MM.1S (cell line): ENCODE results near the gene DGLUCY.

Experiments used
- DNase-seq: peaks from one replicate; pipeline ENCODE4 v3.0.0-alpha.2; 2015
- H2AFZ ChIP-seq: fragments of 300-600 bp; sonication (generic); 2 replicates; pipeline ENCODE4 v1.6.0; 2016; ENCODE audit warnings: antibody characterized with exemption, low read length
- H3F3A ChIP-seq: fragments of 300-600 bp; sonication (generic); 2 replicates; pipeline ENCODE4 v1.6.1; 2016; ENCODE audit warnings: mild to moderate bottlenecking, antibody characterized with exemption, low read length, moderate library complexity, mixed read lengths; ENCODE audit not compliant: insufficient read depth
- H3K27ac ChIP-seq: fragments of 300-600 bp; sonication (generic); 2 replicates; pipeline ENCODE4 v1.5.1; 2016; ENCODE audit warnings: mild to moderate bottlenecking, low read length
- H3K27me3 ChIP-seq: fragments of 300-600 bp; sonication (generic); replicated peaks from 2 replicates; pipeline ENCODE4 v1.6.0; 2016; ENCODE audit warnings: low read length; ENCODE audit not compliant: insufficient read depth
- H3K36me3 ChIP-seq: fragments of 300-600 bp; sonication (generic); replicated peaks from 2 replicates; pipeline ENCODE4 v1.6.1; 2016; ENCODE audit warnings: mild to moderate bottlenecking, low read length, mixed read lengths; ENCODE audit not compliant: insufficient read depth
- H3K4me1 ChIP-seq: fragments of 300-600 bp; sonication (generic); 2 replicates; pipeline ENCODE4 v1.6.1; 2016; ENCODE audit warnings: low read length, mixed read lengths
- H3K4me2 ChIP-seq: fragments of 300-600 bp; sonication (generic); 2 replicates; pipeline ENCODE4 v1.6.0; 2016; ENCODE audit warnings: low read depth, low read length
- H3K4me3 ChIP-seq: fragments of 300-600 bp; sonication (generic); 2 replicates; pipeline ENCODE4 v1.5.1; 2016; ENCODE audit warnings: low read length, mixed read lengths
- H3K79me2 ChIP-seq: fragments of 300-600 bp; sonication (generic); 2 replicates; pipeline ENCODE4 v1.6.1; 2016; ENCODE audit warnings: mixed run types, low read length, mixed read lengths
- H3K9ac ChIP-seq: fragments of 300-600 bp; sonication (generic); 2 replicates; pipeline ENCODE4 v1.6.1; 2016; ENCODE audit warnings: low read length, mixed read lengths
- H3K9me2 ChIP-seq: fragments of 300-600 bp; sonication (generic); replicated peaks from 2 replicates; pipeline ENCODE4 v1.6.1; 2016; ENCODE audit warnings: mild to moderate bottlenecking, low read length, mixed read lengths; ENCODE audit not compliant: insufficient read depth
- H3K9me3 ChIP-seq: fragments of 300-600 bp; sonication (generic); replicated peaks from 2 replicates; pipeline ENCODE4 v1.6.1; 2016; ENCODE audit warnings: mild to moderate bottlenecking, low read length, mixed read lengths; ENCODE audit not compliant: insufficient read depth
- H4K20me1 ChIP-seq: fragments of 300-600 bp; sonication (generic); 2 replicates; pipeline ENCODE4 v1.6.1; 2016; ENCODE audit warnings: mild to moderate bottlenecking, low read length, moderate library complexity, mixed read lengths; ENCODE audit not compliant: insufficient read depth
- EZH2 ChIP-seq: fragments of 300-600 bp; sonication (generic); optimal IDR thresholded peaks from 2 replicates; pipeline ENCODE3; 2017; ENCODE audit warnings: low read depth, mild to moderate bottlenecking, antibody characterized with exemption, low read length, mixed read lengths
- EZH2phosphoT487 ChIP-seq: fragments of 300-600 bp; sonication (generic); IDR thresholded peaks from 2 replicates; pipeline ENCODE4 v1.6.1; 2018; ENCODE audit warnings: antibody characterized with exemption, low read length
- TF ChIP-seq, protein P1 (sequence below): fragments of 300-600 bp; sonication (generic); IDR thresholded peaks from 2 replicates; pipeline ENCODE4 v1.5.1; 2016; ENCODE audit warnings: antibody characterized with exemption, low read length, mixed read lengths

DGLUCY gene

DNA sequence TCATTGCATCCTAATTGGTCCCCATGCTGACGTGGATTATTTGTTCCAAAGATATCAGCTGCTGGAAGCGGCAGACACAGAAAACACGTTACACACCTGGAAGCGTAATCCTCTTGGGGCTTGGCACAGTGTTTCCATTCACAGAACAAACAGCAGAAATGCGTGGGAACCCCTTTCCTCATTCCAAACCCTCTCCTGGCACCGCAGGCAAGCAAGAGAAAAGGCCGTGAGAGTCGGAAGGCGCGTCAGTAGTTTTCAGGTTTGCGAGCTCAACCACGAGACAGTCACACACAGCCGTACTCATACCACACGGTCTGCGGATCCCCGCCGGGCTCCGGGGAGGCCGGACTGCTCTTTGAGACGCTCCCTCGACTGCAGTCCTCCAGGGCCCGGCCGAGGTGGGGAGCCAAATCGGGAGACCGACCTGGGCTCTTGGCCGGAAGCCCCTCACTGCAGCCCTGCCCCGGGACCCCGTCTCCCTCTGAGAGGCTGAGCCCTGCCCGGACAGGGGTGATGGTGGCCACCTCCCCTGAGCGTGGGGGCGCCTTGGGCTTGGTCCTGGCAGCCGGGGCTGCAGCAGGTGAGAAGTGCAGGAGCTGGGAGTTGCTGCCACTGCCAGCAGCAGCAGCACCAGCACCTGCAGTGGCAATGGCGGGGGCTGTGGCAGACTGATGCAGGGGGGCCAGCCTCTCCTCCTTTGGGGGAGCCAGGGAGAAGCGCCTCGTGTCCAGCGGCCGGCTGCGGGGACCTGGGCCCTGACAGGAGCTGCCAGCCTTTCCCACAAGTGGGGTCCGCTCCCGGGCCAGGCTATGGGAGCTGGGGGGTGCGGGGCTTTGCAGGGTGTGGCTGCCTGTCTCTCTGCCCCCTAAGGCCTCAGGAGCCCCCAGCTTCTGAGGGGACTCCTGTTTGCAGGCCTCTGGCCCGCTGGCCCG, 158.7 kb downstream of the DGLUCY start:
- TF ChIP-seq EZH2 = no peak
- TF ChIP-seq EZH2phosphoT487 = no peak
- TF ChIP-seq, protein P1, sequence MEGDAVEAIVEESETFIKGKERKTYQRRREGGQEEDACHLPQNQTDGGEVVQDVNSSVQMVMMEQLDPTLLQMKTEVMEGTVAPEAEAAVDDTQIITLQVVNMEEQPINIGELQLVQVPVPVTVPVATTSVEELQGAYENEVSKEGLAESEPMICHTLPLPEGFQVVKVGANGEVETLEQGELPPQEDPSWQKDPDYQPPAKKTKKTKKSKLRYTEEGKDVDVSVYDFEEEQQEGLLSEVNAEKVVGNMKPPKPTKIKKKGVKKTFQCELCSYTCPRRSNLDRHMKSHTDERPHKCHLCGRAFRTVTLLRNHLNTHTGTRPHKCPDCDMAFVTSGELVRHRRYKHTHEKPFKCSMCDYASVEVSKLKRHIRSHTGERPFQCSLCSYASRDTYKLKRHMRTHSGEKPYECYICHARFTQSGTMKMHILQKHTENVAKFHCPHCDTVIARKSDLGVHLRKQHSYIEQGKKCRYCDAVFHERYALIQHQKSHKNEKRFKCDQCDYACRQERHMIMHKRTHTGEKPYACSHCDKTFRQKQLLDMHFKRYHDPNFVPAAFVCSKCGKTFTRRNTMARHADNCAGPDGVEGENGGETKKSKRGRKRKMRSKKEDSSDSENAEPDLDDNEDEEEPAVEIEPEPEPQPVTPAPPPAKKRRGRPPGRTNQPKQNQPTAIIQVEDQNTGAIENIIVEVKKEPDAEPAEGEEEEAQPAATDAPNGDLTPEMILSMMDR = no peak
- no peak for DNase-seq
- H3K27ac ChIP-seq = no peak overlapping the region
- no peak overlapping the region for H2AFZ ChIP-seq
- H3K36me3 ChIP-seq = no peaks in the 10 kb centered on the region
- H3K9me2 ChIP-seq = no peaks in the 10 kb centered on the region
- H3K4me2 ChIP-seq = no peak overlapping the region
- no peaks in the 10 kb centered on the region for H3K4me1 ChIP-seq
- H3K4me3 ChIP-seq = no peak overlapping the region
- H3F3A ChIP-seq = no peaks in the 10 kb centered on the region
- H4K20me1 ChIP-seq = no peaks in the 10 kb centered on the region
- no peaks in the 10 kb centered on the region for H3K9me3 ChIP-seq
- H3K27me3 ChIP-seq = no peaks in the 10 kb centered on the region
- H3K79me2 ChIP-seq = 0 out of 2 replicates have a peak, but pooled peaks cover 5% of the 10 kb centered on the region
- no peak overlapping the region for H3K9ac ChIP-seq

DNA sequence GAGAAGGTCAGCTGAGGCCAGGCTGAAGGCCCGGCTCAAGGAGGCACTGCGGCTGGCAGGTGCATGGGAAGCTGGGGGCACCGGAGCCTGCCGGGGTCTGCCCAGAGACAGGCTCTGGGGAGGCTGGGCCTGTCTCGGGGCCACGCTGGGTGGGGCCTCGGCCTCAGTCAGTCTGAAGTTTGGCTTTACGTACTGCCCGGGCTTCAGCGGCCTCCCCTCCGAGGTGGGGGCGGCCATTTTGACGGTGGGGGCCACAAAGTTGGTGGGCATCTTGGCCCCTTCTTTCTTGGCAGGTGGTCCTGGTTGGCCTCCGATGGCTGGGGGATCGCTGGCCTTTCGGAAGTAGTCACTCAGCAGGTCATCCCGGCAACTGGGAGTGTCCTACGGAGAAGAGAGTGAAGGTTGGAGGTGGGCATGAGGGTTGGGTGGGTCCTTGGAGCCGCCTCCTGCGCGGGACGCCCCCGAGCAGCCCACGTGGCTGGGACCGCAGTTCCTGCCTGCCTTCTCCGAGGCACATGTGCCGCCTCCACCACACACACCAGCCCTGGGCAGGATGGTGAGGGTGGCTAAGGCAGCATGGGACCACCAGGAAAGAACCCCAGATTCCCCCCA, 159.5 kb downstream of the DGLUCY start:
- Histone ChIP-seq H3K9me2 (no peaks in the 10 kb centered on the region), H3K9me3 (no peaks in the 10 kb centered on the region), H3K27me3 (no peaks in the 10 kb centered on the region), H3K36me3 (no peaks in the 10 kb centered on the region), H3K9ac (no peak overlapping the region), H3K4me2 (no peak overlapping the region), H3K79me2 (peaks cover 5% of the 10 kb centered on the region; the same call in 1 of the 2 replicates), H2AFZ (no peak overlapping the region), H3K4me3 (no peak overlapping the region), H3K4me1 (no peaks in the 10 kb centered on the region), H4K20me1 (no peaks in the 10 kb centered on the region), H3F3A (no peaks in the 10 kb centered on the region), H3K27ac (no peak overlapping the region)
- TF ChIP-seq EZH2phosphoT487 = no peak
- TF ChIP-seq, protein P1 = no peak
- no peak for DNase-seq

DNA sequence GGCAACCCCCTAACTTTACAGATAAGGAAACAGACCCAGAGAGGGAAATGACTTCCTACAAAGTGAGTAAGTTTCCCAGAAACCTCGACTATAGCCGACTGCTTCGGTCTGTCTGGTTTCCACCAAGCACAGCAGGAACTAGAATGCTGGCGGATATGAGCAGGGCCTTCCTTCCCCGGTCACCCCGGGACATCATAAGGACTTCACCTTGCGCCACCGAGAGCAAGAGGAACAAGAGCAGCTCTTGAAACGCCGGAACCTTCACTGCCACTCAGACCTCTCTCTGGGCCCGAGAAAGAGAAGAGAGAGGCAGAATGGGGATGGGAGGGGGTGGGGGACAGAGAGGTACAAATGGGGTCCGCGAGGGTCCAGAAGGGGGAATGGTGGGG, 160.0 kb downstream of the DGLUCY start:
- Histone ChIP-seq H3K27ac (no peak overlapping the region), H3K9me3 (no peaks in the 10 kb centered on the region), H3K9ac (no peak overlapping the region), H4K20me1 (no peaks in the 10 kb centered on the region), H3K4me3 (no peak overlapping the region), H3K36me3 (no peaks in the 10 kb centered on the region), H2AFZ (no peak overlapping the region), H3K27me3 (no peaks in the 10 kb centered on the region), H3K9me2 (no peaks in the 10 kb centered on the region), H3K4me2 (no peak overlapping the region), H3K79me2 (peaks cover 5% of the 10 kb centered on the region; the same call in 1 of the 2 replicates), H3K4me1 (no peaks in the 10 kb centered on the region), H3F3A (no peaks in the 10 kb centered on the region)
- DNase-seq = no peak
- TF ChIP-seq, protein P1 = no peak
- no peak for TF ChIP-seq EZH2
- no peak for TF ChIP-seq EZH2phosphoT487
